GM23338 (cell line): ENCODE data around the gene AMELX. TPM values are rescaled to one million over a fixed set of nuclear protein-coding genes. Genes with fewer than 3 reads are reported as not detected.

ENCODE experiments used
- ATAC-seq: fragments of 200-7000 bp; cut with Tn5 transposase; 3 replicates; pipeline ENCODE4 v1.9.1; 2020
- DNase-seq: peaks from one replicate; pipeline ENCODE4 v3.0.0-alpha.2; 2015; ENCODE audit warnings: low spot score
- H2AFZ ChIP-seq: fragments of 200-600 bp; sonication (generic); 2 replicates; pipeline ENCODE4 v1.8.0; 2016; ENCODE audit warnings: antibody characterized with exemption, mild to moderate bottlenecking, moderate library complexity
- H3F3A ChIP-seq: fragments of 200-600 bp; sonication (generic); replicated peaks from 2 replicates; pipeline ENCODE4 v1.8.0; 2017; ENCODE audit warnings: antibody characterized with exemption, mixed run types, low read depth
- H3K27ac ChIP-seq: fragments of 200-600 bp; sonication (generic); 2 replicates; pipeline ENCODE4 v1.6.1; 2016; ENCODE audit warnings: low read depth
- H3K27me3 ChIP-seq: fragments of 200-600 bp; sonication (generic); 2 replicates; pipeline ENCODE4 v1.8.0; 2016; ENCODE audit warnings: mild to moderate bottlenecking, mixed run types, moderate library complexity; ENCODE audit not compliant: insufficient read depth
- H3K36me3 ChIP-seq: fragments of 200-600 bp; sonication (generic); 2 replicates; pipeline ENCODE4 v1.8.0; 2016; ENCODE audit warnings: mild to moderate bottlenecking; ENCODE audit not compliant: insufficient read depth
- H3K4me1 ChIP-seq: fragments of 200-600 bp; sonication (generic); 2 replicates; pipeline ENCODE4 v1.8.0; 2016; ENCODE audit warnings: mild to moderate bottlenecking, moderate library complexity; ENCODE audit not compliant: insufficient read depth
- H3K4me2 ChIP-seq: fragments of 200-600 bp; sonication (generic); 2 replicates; pipeline ENCODE4 v1.7.1; 2017; ENCODE audit warnings: mixed run types
- H3K4me3 ChIP-seq: fragments of 200-600 bp; sonication (generic); 2 replicates; pipeline ENCODE4 v1.6.1; 2016; ENCODE audit warnings: mixed run types
- H3K79me2 ChIP-seq: fragments of 200-600 bp; sonication (generic); replicated peaks from 2 replicates; pipeline ENCODE4 v1.8.0; 2017; ENCODE audit warnings: mild to moderate bottlenecking; ENCODE audit not compliant: insufficient read depth
- H3K9me2 ChIP-seq: fragments of 200-600 bp; sonication (generic); 2 replicates; pipeline ENCODE4 v1.8.0; 2017; ENCODE audit not compliant: insufficient read depth
- H4K20me1 ChIP-seq: fragments of 200-600 bp; sonication (generic); replicated peaks from 2 replicates; pipeline ENCODE4 v1.8.0; 2017; ENCODE audit warnings: mild to moderate bottlenecking; ENCODE audit not compliant: insufficient read depth
- H3K27ac Mint-ChIP-seq: 2 replicates; pipeline ENCODE4 v1.8.0; 2020; ENCODE audit warnings: inconsistent platforms, mild to moderate bottlenecking, moderate library complexity, mixed read lengths
- H3K27me3 Mint-ChIP-seq: 3 replicates; pipeline ENCODE4 v1.8.0; 2022; ENCODE audit warnings: low read depth, mild to moderate bottlenecking, moderate library complexity, mixed read lengths, inconsistent platforms; ENCODE audit not compliant: insufficient read depth, poor library complexity
- H3K36me3 Mint-ChIP-seq: 3 replicates; pipeline ENCODE4 v1.8.0; 2021; ENCODE audit warnings: low read depth, mild to moderate bottlenecking, inconsistent platforms, moderate library complexity, mixed read lengths
- H3K4me1 Mint-ChIP-seq: 3 replicates; pipeline ENCODE4 v1.8.0; 2020; ENCODE audit warnings: mild to moderate bottlenecking, inconsistent platforms, mixed read lengths
- H3K4me3 Mint-ChIP-seq: 3 replicates; pipeline ENCODE4 v1.8.0; 2021; ENCODE audit warnings: moderate library complexity, mild to moderate bottlenecking, inconsistent platforms, mixed read lengths
- H3K9me3 Mint-ChIP-seq: 3 replicates; pipeline ENCODE4 v1.8.0; 2020; ENCODE audit warnings: moderate library complexity, mild to moderate bottlenecking, inconsistent platforms, mixed read lengths
- CREB1 ChIP-seq: fragments of 250-450 bp; sonication (Bioruptor Pico); IDR thresholded peaks from 2 replicates; pipeline ENCODE4 v1.5.0; 2020; ENCODE audit warnings: low read depth, mild to moderate bottlenecking, moderate library complexity
- ETS1 ChIP-seq: IDR thresholded peaks from 2 replicates; pipeline ENCODE4 v1.6.1; 2016; ENCODE audit warnings: antibody characterized with exemption
- EZH2 ChIP-seq: fragments of 200-600 bp; sonication (generic); IDR thresholded peaks from one replicate; pipeline ENCODE4 v1.8.0; 2017; ENCODE audit warnings: antibody characterized with exemption, mild to moderate bottlenecking, low read depth; ENCODE audit not compliant: unreplicated experiment
- EZH2phosphoT487 ChIP-seq: fragments of 200-600 bp; sonication (generic); IDR thresholded peaks from one replicate; pipeline ENCODE4 v1.8.1; 2018; ENCODE audit warnings: antibody characterized with exemption; ENCODE audit not compliant: unreplicated experiment
- JUNB ChIP-seq: IDR thresholded peaks from one replicate; pipeline ENCODE4 v1.6.1; 2016; ENCODE audit warnings: antibody characterized with exemption; ENCODE audit not compliant: unreplicated experiment
- POLR2AphosphoS5 ChIP-seq: IDR thresholded peaks from 2 replicates; pipeline ENCODE4 v1.6.1; 2016; ENCODE audit warnings: antibody characterized with exemption, low read depth
- STAT1 ChIP-seq: IDR thresholded peaks from one replicate; pipeline ENCODE4 v1.6.1; 2016; ENCODE audit warnings: antibody characterized with exemption; ENCODE audit not compliant: unreplicated experiment
- ZNF114 ChIP-seq: fragments of 250-450 bp; sonication (Bioruptor Pico); IDR thresholded peaks from 2 replicates; pipeline ENCODE4 v1.5.0; 2020; ENCODE audit warnings: mild to moderate bottlenecking, moderate library complexity
- ZNF331 ChIP-seq: fragments of 250-450 bp; sonication (Bioruptor Pico); IDR thresholded peaks from 2 replicates; pipeline ENCODE4 v1.5.0; 2020; ENCODE audit warnings: low read depth, mild to moderate bottlenecking, moderate library complexity
- polyA plus RNA-seq: library from polyadenylated mRNA; unstranded; fragments of >200 nt; fragmentation: Nextera tagmentation; extraction: Ambion mirVana; gene quantifications from 2 replicates; pipeline ENCODE4 v1.2.1, GENCODE V29; 2016
- total RNA-seq: library from RNA; depleted of rRNA; stranded (reverse); fragments of >200 nt; shearing (Covaris generic); gene quantifications from 2 replicates; pipeline ENCODE4 v1.2.3, GENCODE V29; 2014
- TF ChIP-seq, protein P1 (sequence below), 2 experiments: fragments of 200-600 bp in 1 of 2; sonication (generic) in 1 of 2; conservative IDR thresholded peaks; 2 replicates each; pipeline versions ENCODE4 v1.5.1 to v1.6.1; 2016 to 2017; ENCODE audit warnings: antibody characterized with exemption in 2 of 2, low read depth in 2 of 2, mild to moderate bottlenecking in 2 of 2, moderate library complexity in 1 of 2
- TF ChIP-seq, protein P2 (sequence below): IDR thresholded peaks from one replicate; pipeline ENCODE4 v1.6.1; 2018; ENCODE audit warnings: antibody characterized with exemption; ENCODE audit not compliant: unreplicated experiment

Gene AMELX
- total and polyA plus RNA-seq, 2 experiments from 2014 or later = not detected

GRCh38 chrX:11264925-11265324 lies 28.3 kb upstream of the AMELX start (continued):
- TF ChIP-seq, protein P1, sequence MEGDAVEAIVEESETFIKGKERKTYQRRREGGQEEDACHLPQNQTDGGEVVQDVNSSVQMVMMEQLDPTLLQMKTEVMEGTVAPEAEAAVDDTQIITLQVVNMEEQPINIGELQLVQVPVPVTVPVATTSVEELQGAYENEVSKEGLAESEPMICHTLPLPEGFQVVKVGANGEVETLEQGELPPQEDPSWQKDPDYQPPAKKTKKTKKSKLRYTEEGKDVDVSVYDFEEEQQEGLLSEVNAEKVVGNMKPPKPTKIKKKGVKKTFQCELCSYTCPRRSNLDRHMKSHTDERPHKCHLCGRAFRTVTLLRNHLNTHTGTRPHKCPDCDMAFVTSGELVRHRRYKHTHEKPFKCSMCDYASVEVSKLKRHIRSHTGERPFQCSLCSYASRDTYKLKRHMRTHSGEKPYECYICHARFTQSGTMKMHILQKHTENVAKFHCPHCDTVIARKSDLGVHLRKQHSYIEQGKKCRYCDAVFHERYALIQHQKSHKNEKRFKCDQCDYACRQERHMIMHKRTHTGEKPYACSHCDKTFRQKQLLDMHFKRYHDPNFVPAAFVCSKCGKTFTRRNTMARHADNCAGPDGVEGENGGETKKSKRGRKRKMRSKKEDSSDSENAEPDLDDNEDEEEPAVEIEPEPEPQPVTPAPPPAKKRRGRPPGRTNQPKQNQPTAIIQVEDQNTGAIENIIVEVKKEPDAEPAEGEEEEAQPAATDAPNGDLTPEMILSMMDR (conservative IDR thresholded peaks at IDR 0.05; ENCODE audit: low read depth in 2 of 2) = no peak
- TF ChIP-seq CREB1 (CRISPR knock-in tag) (no peak), EZH2phosphoT487 (no peak), ETS1 (no peak), STAT1 (no peak)

DNA sequence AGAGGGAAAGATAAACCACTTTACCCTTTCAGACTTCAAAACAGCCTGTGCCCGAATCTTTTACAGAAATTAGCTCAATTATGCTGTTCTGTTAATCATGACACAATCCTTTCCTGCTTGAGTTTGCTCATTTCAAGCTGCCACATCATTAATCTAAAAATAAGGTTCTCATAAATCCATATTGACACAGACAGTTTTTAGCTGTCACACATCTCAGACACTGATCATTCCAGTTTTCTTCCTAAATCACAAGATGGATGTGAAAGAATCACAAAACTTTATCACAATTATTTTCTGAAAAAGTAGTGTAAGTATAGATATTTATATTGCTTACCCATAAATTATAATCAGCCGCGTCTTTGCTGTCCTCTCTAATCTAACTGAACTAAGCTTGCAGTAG lies 27.9 kb upstream of the AMELX start:
- DNase-seq = no peak
- Histone ChIP-seq H3K4me1 (no peaks in the 10 kb centered on the region), H3K9me2 (no peaks in the 10 kb centered on the region), H3F3A (no peaks in the 10 kb centered on the region), H2AFZ (no peak overlapping the region), H3K36me3 (no peaks in the 10 kb centered on the region), H3K4me2 (no peak overlapping the region), H3K27me3 (no peaks in the 10 kb centered on the region), H3K4me3 (no peak overlapping the region), H3K27ac (no peak overlapping the region), H4K20me1 (no peaks in the 10 kb centered on the region), H3K79me2 (no peaks in the 10 kb centered on the region)
- H3K4me3 Mint-ChIP-seq = no peak overlapping the region
- ATAC-seq = no peak
- H3K36me3 Mint-ChIP-seq = no peaks in the 10 kb centered on the region
- H3K27me3 Mint-ChIP-seq = peaks cover under 1% of the 10 kb centered on the region
- peaks cover 8% of the 10 kb centered on the region; the same call in 2 of the 3 replicates for H3K4me1 Mint-ChIP-seq
- H3K9me3 Mint-ChIP-seq = no peaks in the 10 kb centered on the region; the same call in 2 of the 3 replicates
- H3K27ac Mint-ChIP-seq = no peak overlapping the region
- TF ChIP-seq EZH2 = no peak
- TF ChIP-seq CREB1 (CRISPR knock-in tag) = no peak
- TF ChIP-seq EZH2phosphoT487 = no peak
- no peak for TF ChIP-seq ETS1
- TF ChIP-seq, protein P2, sequence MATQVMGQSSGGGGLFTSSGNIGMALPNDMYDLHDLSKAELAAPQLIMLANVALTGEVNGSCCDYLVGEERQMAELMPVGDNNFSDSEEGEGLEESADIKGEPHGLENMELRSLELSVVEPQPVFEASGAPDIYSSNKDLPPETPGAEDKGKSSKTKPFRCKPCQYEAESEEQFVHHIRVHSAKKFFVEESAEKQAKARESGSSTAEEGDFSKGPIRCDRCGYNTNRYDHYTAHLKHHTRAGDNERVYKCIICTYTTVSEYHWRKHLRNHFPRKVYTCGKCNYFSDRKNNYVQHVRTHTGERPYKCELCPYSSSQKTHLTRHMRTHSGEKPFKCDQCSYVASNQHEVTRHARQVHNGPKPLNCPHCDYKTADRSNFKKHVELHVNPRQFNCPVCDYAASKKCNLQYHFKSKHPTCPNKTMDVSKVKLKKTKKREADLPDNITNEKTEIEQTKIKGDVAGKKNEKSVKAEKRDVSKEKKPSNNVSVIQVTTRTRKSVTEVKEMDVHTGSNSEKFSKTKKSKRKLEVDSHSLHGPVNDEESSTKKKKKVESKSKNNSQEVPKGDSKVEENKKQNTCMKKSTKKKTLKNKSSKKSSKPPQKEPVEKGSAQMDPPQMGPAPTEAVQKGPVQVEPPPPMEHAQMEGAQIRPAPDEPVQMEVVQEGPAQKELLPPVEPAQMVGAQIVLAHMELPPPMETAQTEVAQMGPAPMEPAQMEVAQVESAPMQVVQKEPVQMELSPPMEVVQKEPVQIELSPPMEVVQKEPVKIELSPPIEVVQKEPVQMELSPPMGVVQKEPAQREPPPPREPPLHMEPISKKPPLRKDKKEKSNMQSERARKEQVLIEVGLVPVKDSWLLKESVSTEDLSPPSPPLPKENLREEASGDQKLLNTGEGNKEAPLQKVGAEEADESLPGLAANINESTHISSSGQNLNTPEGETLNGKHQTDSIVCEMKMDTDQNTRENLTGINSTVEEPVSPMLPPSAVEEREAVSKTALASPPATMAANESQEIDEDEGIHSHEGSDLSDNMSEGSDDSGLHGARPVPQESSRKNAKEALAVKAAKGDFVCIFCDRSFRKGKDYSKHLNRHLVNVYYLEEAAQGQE = no peak
- TF ChIP-seq ZNF114 (CRISPR knock-in tag) = no peak
- no peak for TF ChIP-seq ZNF331 (CRISPR knock-in tag)
- no peak for TF ChIP-seq POLR2AphosphoS5
- no peak for TF ChIP-seq JUNB
